OCI-LY7 (cell line): Measurements from ENCODE around the gene SPTB.

Experiments used
- CTCF ChIP-seq: fragments of 200-600 bp; sonication (generic); conservative IDR thresholded peaks from 2 replicates; pipeline ENCODE4 v1.5.1; 2014; ENCODE audit warnings: mild to moderate bottlenecking, antibody characterized with exemption, low read length, moderate library complexity, mixed read lengths
- EZH2phosphoT487 ChIP-seq: fragments of 200-600 bp; sonication (generic); IDR thresholded peaks from 2 replicates; pipeline ENCODE4 v1.6.1; 2018; ENCODE audit warnings: low read depth, borderline replicate concordance, mild to moderate bottlenecking, mixed run types, antibody characterized with exemption, low read length, moderate library complexity, mixed read lengths

- TF ChIP-seq CTCF = no peak
- TF ChIP-seq EZH2phosphoT487 = no peak
Measured at GRCh38 chr14:64733899-64734298, 145.8 kb downstream of the SPTB start.
